CD14-positive monocyte (primary cell): ENCODE measurements around the gene SNX9. TPM values are rescaled to one million over a fixed set of nuclear protein-coding genes. Genes with fewer than 3 reads are reported as not detected.

Experiments used
- DNase-seq, 3 donors: peaks; one replicate each; pipeline ENCODE4 v3.0.0-alpha.2; 2011 to 2022
- H2AFZ ChIP-seq: 2 replicates; pipeline ENCODE4 v1.6.0; 2012; ENCODE audit warnings: mild to moderate bottlenecking, low read depth, low read length, inconsistent platforms; ENCODE audit not compliant: insufficient read depth, poor library complexity, severe bottlenecking
- H3K27ac ChIP-seq, 2 donors: 1 replicate in 1 of 2; 2 replicates in 1 of 2; pipeline ENCODE4 v1.5.1; 2012 to 2013; ENCODE audit warnings: low read length in 2 of 2, control low read depth in 1 of 2, inconsistent platforms in 1 of 2, low read depth in 1 of 2, mild to moderate bottlenecking in 1 of 2
- H3K27me3 ChIP-seq, 2 donors: one replicate each; pipeline versions ENCODE4 v1.6.0 to v1.6.1; 2011 to 2013; ENCODE audit warnings: low read length in 2 of 2; ENCODE audit not compliant: control insufficient read depth in 2 of 2, insufficient read depth in 2 of 2
- H3K36me3 ChIP-seq, 2 donors: replicated peaks in 1 of 2; 1 replicate in 1 of 2; 2 replicates in 1 of 2; pipeline versions ENCODE4 v1.5.1 to v1.6.1; 2012 to 2013; ENCODE audit warnings: low read length in 2 of 2, control low read depth in 1 of 2, inconsistent platforms in 1 of 2, mild to moderate bottlenecking in 1 of 2; ENCODE audit not compliant: insufficient read depth in 2 of 2, control insufficient read depth in 1 of 2
- H3K4me1 ChIP-seq, 2 donors: 1 replicate in 1 of 2; 2 replicates in 1 of 2; pipeline versions ENCODE4 v1.5.1 to v1.6.1; 2012 to 2013; ENCODE audit warnings: low read length in 2 of 2, control low read depth in 1 of 2, inconsistent platforms in 1 of 2, mild to moderate bottlenecking in 1 of 2, moderate library complexity in 1 of 2; ENCODE audit not compliant: insufficient read depth in 2 of 2, control insufficient read depth in 1 of 2
- H3K4me2 ChIP-seq: replicated peaks from 2 replicates; pipeline ENCODE3; 2012; ENCODE audit warnings: low read length, moderate library complexity, mild to moderate bottlenecking; ENCODE audit not compliant: poor library complexity, severe bottlenecking; ENCODE audit errors: extremely low read depth
- H3K4me3 ChIP-seq, 3 experiments: fragments of 200-600 bp in 1 of 3; sonication (generic) in 1 of 3; replicated peaks in 1 of 3; 1 replicate in 2 of 3; 2 replicates in 1 of 3; pipeline ENCODE4 v1.5.1; 2011 to 2013; ENCODE audit warnings: low read length in 3 of 3, mild to moderate bottlenecking in 3 of 3, control low read depth in 2 of 3, low read depth in 2 of 3, inconsistent platforms in 1 of 3, moderate library complexity in 1 of 3
- H3K79me2 ChIP-seq: 2 replicates; pipeline ENCODE4 v1.6.0; 2012; ENCODE audit warnings: mild to moderate bottlenecking, control low read depth, inconsistent platforms, low read length, moderate library complexity; ENCODE audit not compliant: insufficient read depth
- H3K9ac ChIP-seq: 2 replicates; pipeline ENCODE4 v1.6.0; 2017; ENCODE audit warnings: low read length, mild to moderate bottlenecking; ENCODE audit not compliant: insufficient read depth, poor library complexity, severe bottlenecking
- H3K9me3 ChIP-seq, 2 donors: replicated peaks in 1 of 2; 1 replicate in 1 of 2; 2 replicates in 1 of 2; pipeline versions ENCODE4 v1.5.1 to v1.6.1; 2012 to 2013; ENCODE audit warnings: low read length in 2 of 2, control low read depth in 1 of 2; ENCODE audit not compliant: control insufficient read depth in 1 of 2, insufficient read depth in 1 of 2
- H4K20me1 ChIP-seq: 2 replicates; pipeline ENCODE4 v1.6.0; 2012; ENCODE audit warnings: mild to moderate bottlenecking, low read length, control low read depth, moderate library complexity; ENCODE audit not compliant: insufficient read depth
- H3K27ac Mint-ChIP-seq, 7 donors: one replicate each; pipeline ENCODE4 v1.8.0; 2020; ENCODE audit warnings: mild to moderate bottlenecking in 7 of 7, mixed read lengths in 7 of 7, moderate library complexity in 6 of 7, inconsistent platforms in 2 of 7
- H3K27me3 Mint-ChIP-seq, 3 donors: one replicate each; pipeline ENCODE4 v1.8.0; 2021 to 2022; ENCODE audit warnings: low read depth in 3 of 3, mild to moderate bottlenecking in 3 of 3, mixed read lengths in 3 of 3, moderate library complexity in 3 of 3, inconsistent platforms in 1 of 3
- H3K36me3 Mint-ChIP-seq, 2 donors: one replicate each; pipeline ENCODE4 v1.8.0; 2020; ENCODE audit warnings: mixed read lengths in 2 of 2, inconsistent platforms in 1 of 2, mild to moderate bottlenecking in 1 of 2
- H3K4me1 Mint-ChIP-seq: one replicate; pipeline ENCODE4 v1.8.0; 2020; ENCODE audit warnings: mild to moderate bottlenecking, mixed read lengths
- H3K4me3 Mint-ChIP-seq, 2 donors: one replicate each; pipeline ENCODE4 v1.8.0; 2020; ENCODE audit warnings: mild to moderate bottlenecking in 2 of 2, mixed read lengths in 2 of 2, moderate library complexity in 1 of 2
- H3K9me3 Mint-ChIP-seq, 7 donors: one replicate each; pipeline ENCODE4 v1.8.0; 2020 to 2022; ENCODE audit warnings: mixed read lengths in 7 of 7, mild to moderate bottlenecking in 6 of 7, moderate library complexity in 6 of 7, inconsistent platforms in 2 of 7
- WGBS: methylation state at CpG from one replicate; pipeline ENCODE4 v1.1.5; 2013; ENCODE audit warnings: missing lambda C conversion rate; ENCODE audit not compliant: insufficient coverage; 5-methylcytosine and 5-hydroxymethylcytosine counted together
- intact Hi-C, 2 donors: fragments of 100-400 bp; cut with micrococcal nuclease; formaldehyde crosslinking; loops; one replicate each; pipeline versions ENCODE4 v1.15.0 to v1.15.1; 2023
- polyA plus RNA-seq, 3 donors: library from polyadenylated mRNA; depleted of rRNA in 1 of 3; unstranded in 2 of 3; stranded (reverse) in 1 of 3; fragments of 300-500 nt in 2 of 3; fragments of >200 nt in 1 of 3; fragmentation: Illumina TruSeq in 2 of 3; gene quantifications; 1 replicate in 2 of 3; 2 replicates in 1 of 3; pipeline ENCODE4 v1.2.3, GENCODE V29; 2012 to 2021
- TF ChIP-seq, protein P1 (sequence below): fragments of 200-600 bp; IDR thresholded peaks from one replicate; pipeline ENCODE4 v1.8.0; 2022; ENCODE audit warnings: antibody characterized with exemption, mild to moderate bottlenecking

Gene SNX9
- polyA plus RNA-seq, 3 donors, result 5.5 to 8.1 (median 7.2) TPM

DNA sequence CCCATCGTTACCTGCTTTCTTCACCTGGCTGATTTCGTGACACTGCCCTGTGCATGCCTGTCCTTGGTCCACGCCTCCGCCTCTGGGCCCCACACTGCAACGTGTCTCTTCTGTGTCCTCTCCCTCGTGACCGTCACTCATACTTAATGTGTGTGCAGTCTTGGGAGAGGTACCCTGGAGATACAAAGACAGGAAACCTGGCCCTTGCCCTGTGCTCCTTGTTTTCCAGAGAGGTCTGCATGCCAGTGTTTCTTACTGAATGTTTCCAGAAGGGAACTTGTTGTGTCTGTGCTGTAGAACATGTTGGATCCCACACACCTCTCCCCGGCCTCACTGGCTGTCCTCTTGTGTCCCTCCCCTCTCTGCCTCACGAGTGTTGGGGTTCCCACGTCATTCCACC, 45.8 kb downstream of the SNX9 start:
- Histone ChIP-seq H3K36me3 (peaks cover 0 to 26% of the 10 kb centered on the region in 2 donors), H3K9me3 (no peaks in the 10 kb centered on the region), H3K27ac (no peak overlapping the region), H3K27me3 (no peaks in the 10 kb centered on the region), H3K4me3 (no peak overlapping the region), H3K4me1 (no peaks in the 10 kb centered on the region), H4K20me1 (peaks cover 12% of the 10 kb centered on the region), H3K79me2 (no peaks in the 10 kb centered on the region), H3K9ac (no peak overlapping the region), H3K4me2 (no peak overlapping the region), H2AFZ (no peak overlapping the region)
- no peak overlapping the region for H3K4me3 Mint-ChIP-seq
- 97% methylated on average over 8 of the region's 10 CpGs for WGBS
- TF ChIP-seq, protein P1, sequence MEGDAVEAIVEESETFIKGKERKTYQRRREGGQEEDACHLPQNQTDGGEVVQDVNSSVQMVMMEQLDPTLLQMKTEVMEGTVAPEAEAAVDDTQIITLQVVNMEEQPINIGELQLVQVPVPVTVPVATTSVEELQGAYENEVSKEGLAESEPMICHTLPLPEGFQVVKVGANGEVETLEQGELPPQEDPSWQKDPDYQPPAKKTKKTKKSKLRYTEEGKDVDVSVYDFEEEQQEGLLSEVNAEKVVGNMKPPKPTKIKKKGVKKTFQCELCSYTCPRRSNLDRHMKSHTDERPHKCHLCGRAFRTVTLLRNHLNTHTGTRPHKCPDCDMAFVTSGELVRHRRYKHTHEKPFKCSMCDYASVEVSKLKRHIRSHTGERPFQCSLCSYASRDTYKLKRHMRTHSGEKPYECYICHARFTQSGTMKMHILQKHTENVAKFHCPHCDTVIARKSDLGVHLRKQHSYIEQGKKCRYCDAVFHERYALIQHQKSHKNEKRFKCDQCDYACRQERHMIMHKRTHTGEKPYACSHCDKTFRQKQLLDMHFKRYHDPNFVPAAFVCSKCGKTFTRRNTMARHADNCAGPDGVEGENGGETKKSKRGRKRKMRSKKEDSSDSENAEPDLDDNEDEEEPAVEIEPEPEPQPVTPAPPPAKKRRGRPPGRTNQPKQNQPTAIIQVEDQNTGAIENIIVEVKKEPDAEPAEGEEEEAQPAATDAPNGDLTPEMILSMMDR, result no peak
- no peak overlapping the region for H3K27ac Mint-ChIP-seq
- peaks cover 6 to 8% of the 10 kb centered on the region in 2 donors for H3K36me3 Mint-ChIP-seq
- no peak for DNase-seq
- H3K4me1 Mint-ChIP-seq, result peaks cover 3% of the 10 kb centered on the region
- no peaks in the 10 kb centered on the region for H3K9me3 Mint-ChIP-seq
- intact Hi-C loops, result loop anchor here in 1 of 2 donors (5.0 kb wide), 1 partner anchor 37 kb away; no protein-coding TSS in a partner anchor
- no peaks in the 10 kb centered on the region for H3K27me3 Mint-ChIP-seq

DNA sequence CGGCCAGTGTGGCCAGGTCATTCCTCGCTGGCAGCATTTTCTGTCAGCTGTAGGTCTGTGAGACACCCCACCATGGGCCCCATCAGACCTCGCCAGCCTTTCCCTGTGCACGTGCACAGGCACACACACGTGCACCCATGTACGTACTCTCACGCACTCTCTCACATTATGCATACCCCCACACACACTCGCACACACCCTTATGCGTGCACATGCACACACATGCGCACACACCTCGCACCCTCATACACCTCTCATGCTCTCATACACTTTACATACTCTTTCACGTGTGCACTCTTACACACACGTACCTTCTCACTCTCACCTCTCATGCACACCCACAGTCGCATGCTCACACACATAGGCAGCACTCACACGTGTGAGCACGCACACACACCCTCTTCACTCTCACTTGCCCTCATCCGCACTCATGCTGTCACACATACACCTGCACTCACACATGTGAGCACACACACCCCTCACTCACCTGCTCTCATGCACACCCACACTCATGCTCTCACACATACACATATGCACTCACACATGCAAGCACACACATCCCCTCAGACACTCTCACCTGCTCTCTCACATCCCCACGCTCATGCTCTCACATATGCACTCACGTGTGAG, 46.7 kb downstream of the SNX9 start:
- peaks cover 2 to 35% of the 10 kb centered on the region in 2 donors for H3K36me3 ChIP-seq
- H3K27me3 Mint-ChIP-seq, result no peaks in the 10 kb centered on the region
- H3K4me3 ChIP-seq, result no peak overlapping the region
- no peak overlapping the region for H3K4me2 ChIP-seq
- no peaks in the 10 kb centered on the region for H3K9me3 Mint-ChIP-seq
- H3K4me1 Mint-ChIP-seq, result peaks cover 3% of the 10 kb centered on the region
- H3K27me3 ChIP-seq, result no peaks in the 10 kb centered on the region
- TF ChIP-seq, protein P1, result no peak
- no peaks in the 10 kb centered on the region for H3K9me3 ChIP-seq
- H3K79me2 ChIP-seq, result no peaks in the 10 kb centered on the region
- H3K36me3 Mint-ChIP-seq, result peaks cover 8 to 15% of the 10 kb centered on the region in 2 donors
- H3K27ac Mint-ChIP-seq, result no peak overlapping the region
- no peak overlapping the region for H3K27ac ChIP-seq
- intact Hi-C loops, result loop anchor here (5.0 kb wide), 2 partner anchors 32 to 37 kb away; no protein-coding TSS in a partner anchor
- no peaks in the 10 kb centered on the region for H3K4me1 ChIP-seq
- H4K20me1 ChIP-seq, result peaks cover 12% of the 10 kb centered on the region
- DNase-seq, result no peak
- no peak overlapping the region for H3K9ac ChIP-seq
- WGBS, result 97% methylated on average over 19 of the region's 19 CpGs
- H2AFZ ChIP-seq, result no peak overlapping the region
- no peak overlapping the region for H3K4me3 Mint-ChIP-seq
